K562 (cell line): ENCODE data around the gene SAFB. TPM values are rescaled to one million over a fixed set of nuclear protein-coding genes. Genes with fewer than 3 reads are reported as not detected.

ENCODE experiments used
- ARID2 ChIP-seq: fragments of 450-650 bp; IDR thresholded peaks from 2 replicates; pipeline ENCODE4 v1.6.1; 2017; ENCODE audit warnings: antibody characterized with exemption, mild to moderate bottlenecking
- CTCF ChIP-seq, 3 experiments: IDR thresholded peaks in 2 of 3; conservative IDR thresholded peaks in 1 of 3; 2 replicates each; pipeline ENCODE4 v1.5.1; 2011 to 2012; ENCODE audit warnings: low read length in 3 of 3, mild to moderate bottlenecking in 3 of 3, control low read depth in 2 of 3, improper control_type of control experiment in 1 of 3, inconsistent platforms in 1 of 3, low read depth in 1 of 3, mixed read lengths in 1 of 3, moderate library complexity in 1 of 3; ENCODE audit not compliant: insufficient read depth in 2 of 3
- ETS1 ChIP-seq: conservative IDR thresholded peaks from 2 replicates; pipeline ENCODE4 v1.6.1; 2011; ENCODE audit warnings: low read depth, mild to moderate bottlenecking, low read length; ENCODE audit not compliant: control insufficient read depth
- ZKSCAN3 ChIP-seq: fragments of 250-450 bp; sonication (Bioruptor Pico); IDR thresholded peaks from 2 replicates; pipeline ENCODE4 v1.4.0; 2020
- polyA plus RNA-seq, 8 experiments: library from polyadenylated mRNA; depleted of rRNA in 4 of 8; stranded (reverse) in 5 of 8; unstranded in 3 of 8; fragments of >200 nt; fragmentation: Nextera tagmentation in 2 of 8; fragmentation: Illumina TruSeq in 1 of 8; extraction: Ambion mirVana in 2 of 8; extraction: Trizol in 1 of 8; gene quantifications; 2 replicates each; pipeline versions ENCODE4 v1.2.1 to v1.2.3, GENCODE V29; 2011 to 2014; ENCODE audit warnings: inconsistent platforms in 1 of 8, missing spikeins in 1 of 8
- total RNA-seq, 7 experiments: library from RNA; depleted of rRNA in 6 of 7; stranded (reverse); fragments of >200 nt in 6 of 7; fragmentation: Illumina TruSeq in 2 of 7; extraction: Trizol in 2 of 7; gene quantifications; 2 replicates each; pipeline versions ENCODE4 v1.2.1 to v1.2.3, GENCODE V29; 2011 to 2021; ENCODE audit warnings: low replicate concordance in 1 of 7

The SAFB gene
- total and polyA plus RNA-seq, 9 of the 15 experiments (the other 6 are each of a cell fraction or from before 2014, with no cell fraction given) = 1.1 to 151 (median 83.1) TPM

- TF ChIP-seq CTCF (IDR thresholded peaks at IDR 0.05 in 2 of 3, conservative IDR thresholded peaks at IDR 0.05 in 1 of 3; ENCODE audit: insufficient read depth in 2 of 3, low read depth in 1 of 3, low read length in 3 of 3) = peak in 1 of 3 experiments; percentile 10; a peak in 1 of 6 replicates
- no peak for TF ChIP-seq ARID2
- peak; percentile 99 for TF ChIP-seq ETS1
- TF ChIP-seq ZKSCAN3 = no peak
Measured at GRCh38 chr19:5680437-5681368, 57.8 kb downstream of the SAFB start, which contains the start of the genes HSD11B1L and MICOS13 (continued).
